ENCODE measurements around the gene PRTN3. TPM values are rescaled to one million over a fixed set of nuclear protein-coding genes. Genes with fewer than 3 reads are reported as not detected.

PRTN3 gene
- total and polyA plus RNA-seq, 9 donors = 0.41 TPM; not detected in 8

GRCh38 chr19:858868-859843, 18.4 kb downstream of the PRTN3 start, which contains the start of gene CFD:
TSS of gene CFD (plus strand) at chr19:859664. CDS start at chr19:859690, 26 bp downstream.
- no peak for TF ChIP-seq EP300 (IDR thresholded peaks at IDR 0.05)
- TF ChIP-seq CTCF (IDR thresholded peaks at IDR 0.05) = no peak
- TF ChIP-seq POLR2A (IDR thresholded peaks at IDR 0.05) = no peak
- H3K4me1 ChIP-seq (ENCODE audit: insufficient read depth) = peaks cover 9% of the 10 kb centered on the region
- peaks cover 4% of the 10 kb centered on the region for H3K27me3 ChIP-seq
- peak within 1 kb of the TSS; percentile 25 for H3K4me3 ChIP-seq
- intact Hi-C loops (cut with DNase I) = loop anchor here in 3 of 4 donors (2.0 to 10.0 kb wide), 3 partner anchors 60 to 126 kb away; partner anchors contain the start of gene WDR18 (in 2 of the 3)
- DNase-seq = peak in 3 of 5 donors; percentile 50 to 72 (median 57)
- peak within 1 kb of the TSS; percentile 23 to 24 for H3K27ac ChIP-seq
- no peaks in the 10 kb centered on the region for H3K36me3 ChIP-seq
- WGBS, 3 donors = 29 to 48% (median 44%) methylated on average over 16 to 24 of the region's 24 CpGs
- H3K9me3 ChIP-seq = no peaks in the 10 kb centered on the region

- Histone ChIP-seq H3K9me3 (no peaks in the 10 kb centered on the region), H3K4me1 (ENCODE audit: insufficient read depth) (peaks cover 9% of the 10 kb centered on the region), H3K27me3 (peaks cover 4% of the 10 kb centered on the region), H3K27ac (no peak overlapping the region), H3K4me3 (no peak overlapping the region), H3K36me3 (no peaks in the 10 kb centered on the region)
- intact Hi-C loops (cut with DNase I) = loop anchor here in 1 of 4 donors (5.0 kb wide), 1 partner anchor 121 kb away; the partner anchor contains the start of gene WDR18
- no peak for DNase-seq
- WGBS, 3 donors = 37 to 41% (median 39%) methylated on average over 23 to 35 of the region's 35 CpGs
- TF ChIP-seq CTCF (IDR thresholded peaks at IDR 0.05) (no peak), POLR2A (IDR thresholded peaks at IDR 0.05) (no peak), EP300 (IDR thresholded peaks at IDR 0.05) (no peak)
Observed at GRCh38 chr19:861141-861755, 20.4 kb downstream of the PRTN3 start.

- Histone ChIP-seq H3K27ac (no peak overlapping the region), H3K4me3 (no peak overlapping the region), H3K27me3 (peaks cover 4% of the 10 kb centered on the region), H3K4me1 (ENCODE audit: insufficient read depth) (peaks cover 9% of the 10 kb centered on the region), H3K36me3 (no peaks in the 10 kb centered on the region), H3K9me3 (no peaks in the 10 kb centered on the region)
- DNase-seq = peak in 4 of 5 donors; percentile 53 to 70 (median 64)
- TF ChIP-seq POLR2A (IDR thresholded peaks at IDR 0.05) (no peak), CTCF (IDR thresholded peaks at IDR 0.05) (no peak), EP300 (IDR thresholded peaks at IDR 0.05) (no peak)
- 10 to 28% (median 11%) methylated on average over 38 to 60 of the region's 60 CpGs for WGBS, 3 donors
- intact Hi-C loops (cut with DNase I) = loop anchor here in 1 of 4 donors (5.0 kb wide), 1 partner anchor 120 kb away; the partner anchor contains the start of gene WDR18
Observed at GRCh38 chr19:861756-862580, 21.2 kb downstream of the PRTN3 start.
